Measurements from ENCODE around the gene FAM20C. TPM values are rescaled to one million over a fixed set of nuclear protein-coding genes. Genes with fewer than 3 reads are reported as not detected.

Gene FAM20C
- total and polyA plus RNA-seq, 2 of the 8 experiments (the other 6 are each of a cell fraction or from before 2014, with no cell fraction given) = 9.5 to 34.8 TPM

GRCh38 chr7:183496-184292 lies 8.7 kb upstream of the FAM20C start:
- WGBS, 2 experiments (ENCODE audit: extremely low coverage in 1 of 2, insufficient coverage in 1 of 2, insufficient read length in 1 of 2, insufficient replicate concordance in 2 of 2, low coverage in 1 of 2, low lambda C conversion rate in 2 of 2, missing lambda C conversion rate in 1 of 2) = 85% methylated on average over 29 of the region's 30 CpGs; no CpG with 5 or more reads in 1 of the 2 experiments
- H3K18ac ChIP-seq (ENCODE audit: extremely low read depth, low read length) = no peak overlapping the region; the same call in 1 of the 2 replicates
- no peak overlapping the region for H3K9ac ChIP-seq (replicated peaks in 1 of 4; ENCODE audit: extremely low read depth in 1 of 4, low read depth in 3 of 4, low read length in 3 of 4)
- FAIRE-seq (no peak), DNase-seq (ENCODE audit: low read depth in 1 of 2, low spot score in 2 of 2) (no peak)
- no peak overlapping the region for H2BK20ac ChIP-seq (ENCODE audit: low read length)
- H3K36me3 ChIP-seq (ENCODE audit: control insufficient read depth in 2 of 4, insufficient read depth in 4 of 4, low read length in 3 of 4) = no peaks in the 10 kb centered on the region
- H2BK5ac ChIP-seq (ENCODE audit: low read depth, low read length) = no peak overlapping the region
- H3K79me2 ChIP-seq (ENCODE audit: control insufficient read depth in 1 of 2, insufficient read depth in 2 of 2, low read length in 2 of 2) = no peaks in the 10 kb centered on the region
- H4K8ac ChIP-seq (ENCODE audit: extremely low read depth, insufficient read depth, low read length) = no peak overlapping the region
- H3K23me2 ChIP-seq (ENCODE audit: low read depth, low read length) = no peaks in the 10 kb centered on the region
- no peak overlapping the region for H3K56ac ChIP-seq (replicated peaks; ENCODE audit: insufficient read length, low read depth, low read length)
- no peak overlapping the region for H3K4me3 ChIP-seq (ENCODE audit: extremely low read depth in 1 of 4, insufficient read depth in 2 of 4, low read depth in 3 of 4, low read length in 4 of 4)
- no peaks in the 10 kb centered on the region for H3K79me1 ChIP-seq (ENCODE audit: low read depth, low read length)
- peak overlapping the region; percentile 19; the same call in 1 of the 2 replicates for H2BK12ac ChIP-seq (ENCODE audit: low read depth, low read length)
- peak overlapping the region; percentile 4 for H4K91ac ChIP-seq (replicated peaks; ENCODE audit: insufficient read length, low read length)
- no peaks in the 10 kb centered on the region for H3K9me3 ChIP-seq (ENCODE audit: insufficient read depth in 2 of 2, low read depth in 1 of 2, low read length in 1 of 2)
- peak overlapping the region; percentile 61; the same call in 1 of the 2 replicates for H2BK15ac ChIP-seq (ENCODE audit: low read length)
- H3K27me3 ChIP-seq (replicated peaks in 1 of 4; ENCODE audit: control insufficient read depth in 3 of 4, extremely low read depth in 1 of 4, insufficient read depth in 3 of 4, low read length in 3 of 4) = no peaks in the 10 kb centered on the region
- no peak for TF ChIP-seq RFX5 (IDR thresholded peaks at IDR 0.05; ENCODE audit: borderline replicate concordance, low read depth, low read length)
- H3K23ac ChIP-seq (ENCODE audit: insufficient read length) = no peak overlapping the region
- H2AK5ac ChIP-seq (ENCODE audit: low read depth, low read length) = no peak overlapping the region
- no peak overlapping the region for H4K5ac ChIP-seq (ENCODE audit: insufficient read length, low read depth, low read length)
- no peak overlapping the region for H2BK120ac ChIP-seq (replicated peaks; ENCODE audit: low read depth, low read length)
- H3K4me2 ChIP-seq (ENCODE audit: insufficient read depth in 1 of 2, low read depth in 2 of 2, low read length in 2 of 2) = no peak overlapping the region
- H3K4me1 ChIP-seq (replicated peaks in 1 of 4; ENCODE audit: control insufficient read depth in 3 of 4, insufficient read depth in 4 of 4, low read length in 3 of 4) = peaks cover 0 to 16% (median 11%) of the 10 kb centered on the region in 4 experiments; a peak in 6 of 7 replicates
- H3K14ac ChIP-seq (ENCODE audit: insufficient read length) = no peak overlapping the region
- no peak overlapping the region for H3K27ac ChIP-seq (ENCODE audit: low read depth, low read length)
- no peaks in the 10 kb centered on the region for H4K20me1 ChIP-seq (replicated peaks in 1 of 2; ENCODE audit: control insufficient read depth in 1 of 2, insufficient read depth in 2 of 2, low read length in 2 of 2)
- ChIA-PET POLR2A (ENCODE audit: partially characterized antibody) (interaction anchor here (1.0 to 1.4 kb wide), 2 partner anchors 20 to 35 kb away, joined by 4 to 5 read pairs; no protein-coding TSS in a partner anchor), CTCF (ENCODE audit: partially characterized antibody) (interaction anchor here (0.9 to 2.0 kb wide), 5 partner anchors 12 to 138 kb away, joined by 3 to 5 read pairs (median 4); no protein-coding TSS in a partner anchor)
- no peak overlapping the region for H3K4ac ChIP-seq (replicated peaks; ENCODE audit: insufficient read length, low read depth, low read length)
- H2AFZ ChIP-seq (ENCODE audit: low read length) = no peak overlapping the region
